SK-N-SH treated with all-trans-retinoic acid at 6 μM for 48 hours (cell line): ENCODE measurements around the gene TMEM9B.

Experiments used
- BACH2 ChIP-seq: fragments of 250-450 bp; sonication (Bioruptor Pico); IDR thresholded peaks from 2 replicates; pipeline ENCODE4 v1.9.0; 2021; ENCODE audit warnings: mild to moderate bottlenecking, borderline replicate concordance
- CREB5 ChIP-seq: fragments of 250-450 bp; sonication (Bioruptor Pico); IDR thresholded peaks from 2 replicates; pipeline ENCODE4 v1.5.1; 2020; ENCODE audit warnings: low read depth, mild to moderate bottlenecking, moderate library complexity
- CSRNP3 ChIP-seq: fragments of 250-450 bp; sonication (Bioruptor Pico); IDR thresholded peaks from 2 replicates; pipeline ENCODE4 v1.5.1; 2021; ENCODE audit warnings: mild to moderate bottlenecking, moderate library complexity
- GLIS3 ChIP-seq: fragments of 250-450 bp; sonication (Bioruptor Pico); IDR thresholded peaks from 2 replicates; pipeline ENCODE4 v1.5.0; 2020; ENCODE audit warnings: mild to moderate bottlenecking, moderate library complexity
- PATZ1 ChIP-seq: fragments of 250-450 bp; sonication (Bioruptor Pico); IDR thresholded peaks from 2 replicates; pipeline ENCODE4 v1.8.0; 2020; ENCODE audit warnings: mild to moderate bottlenecking, moderate library complexity, borderline replicate concordance
- PPARA ChIP-seq: fragments of 250-450 bp; sonication (Bioruptor Pico); IDR thresholded peaks from 2 replicates; pipeline ENCODE4 v1.5.0; 2020; ENCODE audit warnings: mild to moderate bottlenecking, borderline replicate concordance
- RARB ChIP-seq: fragments of 250-450 bp; sonication (Bioruptor Pico); IDR thresholded peaks from 2 replicates; pipeline ENCODE4 v1.8.0; 2021; ENCODE audit warnings: mild to moderate bottlenecking, moderate library complexity
- TCF4 ChIP-seq: fragments of 250-450 bp; sonication (Bioruptor Pico); IDR thresholded peaks from 2 replicates; pipeline ENCODE4 v1.8.0; 2021; ENCODE audit warnings: mild to moderate bottlenecking, moderate library complexity, borderline replicate concordance
- TOX ChIP-seq: fragments of 250-450 bp; sonication (Bioruptor Pico); IDR thresholded peaks from 2 replicates; pipeline ENCODE4 v1.8.0; 2021; ENCODE audit warnings: mild to moderate bottlenecking, moderate library complexity, borderline replicate concordance
- ZNF70 ChIP-seq: fragments of 450-650 bp; formaldehyde crosslinking; IDR thresholded peaks from 2 replicates; pipeline ENCODE4 v1.5.0; 2020; ENCODE audit warnings: mild to moderate bottlenecking, moderate library complexity

GRCh38 chr11:8922691-8923090 is 41.6 kb downstream of the TMEM9B start:
- no peak for TF ChIP-seq PATZ1
- no peak for TF ChIP-seq PPARA (CRISPR knock-in tag)
- TF ChIP-seq TOX (CRISPR knock-in tag) = no peak
- no peak for TF ChIP-seq BACH2 (CRISPR knock-in tag)
- TF ChIP-seq RARB (CRISPR knock-in tag) = no peak
- TF ChIP-seq TCF4 (CRISPR knock-in tag) = no peak
- TF ChIP-seq ZNF70 (CRISPR knock-in tag) = no peak
- no peak for TF ChIP-seq GLIS3 (CRISPR knock-in tag)
- no peak for TF ChIP-seq CSRNP3 (CRISPR knock-in tag)
- TF ChIP-seq CREB5 (CRISPR knock-in tag) = no peak
